ENCODE results near the gene RETREG1. TPM values are rescaled to one million over a fixed set of nuclear protein-coding genes. Genes with fewer than 3 reads are reported as not detected.

Gene RETREG1
- total RNA-seq, 4 donors from 2014 or later = 22.5 to 73.3 (median 43.6) TPM

DNA sequence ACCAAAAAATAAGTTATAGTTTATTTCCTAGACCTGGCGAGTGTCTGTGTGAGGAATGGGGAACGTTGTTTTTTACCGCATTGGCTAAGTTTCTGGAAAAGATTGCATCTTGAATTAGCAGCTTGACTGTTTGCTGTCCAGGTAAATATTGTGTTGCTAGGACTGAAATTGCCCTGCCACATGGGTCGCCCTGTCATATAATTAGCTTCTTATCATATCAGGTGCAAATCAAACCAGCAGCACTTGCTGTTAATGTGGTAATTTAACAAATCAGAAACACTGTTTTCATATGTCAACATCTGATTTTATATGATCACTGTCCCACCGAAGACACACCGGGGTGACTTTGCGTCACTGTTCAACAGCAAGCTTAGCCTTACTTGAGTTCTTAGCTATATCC is 87.5 kb downstream of the RETREG1 start:
- TF ChIP-seq, protein P1, sequence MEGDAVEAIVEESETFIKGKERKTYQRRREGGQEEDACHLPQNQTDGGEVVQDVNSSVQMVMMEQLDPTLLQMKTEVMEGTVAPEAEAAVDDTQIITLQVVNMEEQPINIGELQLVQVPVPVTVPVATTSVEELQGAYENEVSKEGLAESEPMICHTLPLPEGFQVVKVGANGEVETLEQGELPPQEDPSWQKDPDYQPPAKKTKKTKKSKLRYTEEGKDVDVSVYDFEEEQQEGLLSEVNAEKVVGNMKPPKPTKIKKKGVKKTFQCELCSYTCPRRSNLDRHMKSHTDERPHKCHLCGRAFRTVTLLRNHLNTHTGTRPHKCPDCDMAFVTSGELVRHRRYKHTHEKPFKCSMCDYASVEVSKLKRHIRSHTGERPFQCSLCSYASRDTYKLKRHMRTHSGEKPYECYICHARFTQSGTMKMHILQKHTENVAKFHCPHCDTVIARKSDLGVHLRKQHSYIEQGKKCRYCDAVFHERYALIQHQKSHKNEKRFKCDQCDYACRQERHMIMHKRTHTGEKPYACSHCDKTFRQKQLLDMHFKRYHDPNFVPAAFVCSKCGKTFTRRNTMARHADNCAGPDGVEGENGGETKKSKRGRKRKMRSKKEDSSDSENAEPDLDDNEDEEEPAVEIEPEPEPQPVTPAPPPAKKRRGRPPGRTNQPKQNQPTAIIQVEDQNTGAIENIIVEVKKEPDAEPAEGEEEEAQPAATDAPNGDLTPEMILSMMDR (IDR thresholded peaks at IDR 0.05) = no peak
- DNase-seq (ENCODE audit: low spot score) (no peak), ATAC-seq (ENCODE audit: low FRiP score) (no peak)

DNA sequence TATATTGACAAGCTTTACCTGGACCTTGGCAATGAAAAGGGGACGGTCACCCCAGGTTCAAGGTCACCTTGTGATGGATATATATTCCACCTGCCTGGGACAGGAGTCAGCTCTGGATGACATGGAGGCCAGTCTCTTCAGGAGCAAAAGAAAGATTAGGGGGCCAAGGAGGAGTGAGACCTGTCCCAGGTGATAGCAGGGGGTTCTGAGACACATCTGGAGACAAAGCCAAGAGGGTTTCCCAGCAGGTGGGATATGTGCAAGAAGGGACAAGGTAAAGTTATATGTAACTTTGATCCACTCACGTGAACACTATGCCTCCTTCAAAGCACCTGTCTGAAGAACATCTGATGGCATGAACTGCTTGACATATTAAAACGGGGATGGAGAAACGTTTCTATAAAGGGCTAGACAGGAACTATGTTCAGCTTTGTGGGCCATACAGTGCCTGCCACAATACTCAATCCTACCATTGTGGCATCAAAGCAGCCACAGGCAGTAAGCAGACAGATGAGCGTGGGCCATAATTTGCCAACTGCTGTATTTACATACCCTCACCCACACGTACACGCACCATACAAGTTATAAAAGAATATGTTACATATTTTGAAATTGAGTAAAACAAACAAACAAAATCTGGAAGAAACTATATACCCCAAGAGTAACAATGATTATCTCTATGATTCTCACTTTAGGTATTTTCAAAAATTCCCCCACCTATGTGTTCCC is 88.3 kb downstream of the RETREG1 start:
- TF ChIP-seq, protein P1 (IDR thresholded peaks at IDR 0.05) = no peak
- no peak for ATAC-seq (ENCODE audit: low FRiP score)
- no peak for DNase-seq (ENCODE audit: low spot score)

DNA sequence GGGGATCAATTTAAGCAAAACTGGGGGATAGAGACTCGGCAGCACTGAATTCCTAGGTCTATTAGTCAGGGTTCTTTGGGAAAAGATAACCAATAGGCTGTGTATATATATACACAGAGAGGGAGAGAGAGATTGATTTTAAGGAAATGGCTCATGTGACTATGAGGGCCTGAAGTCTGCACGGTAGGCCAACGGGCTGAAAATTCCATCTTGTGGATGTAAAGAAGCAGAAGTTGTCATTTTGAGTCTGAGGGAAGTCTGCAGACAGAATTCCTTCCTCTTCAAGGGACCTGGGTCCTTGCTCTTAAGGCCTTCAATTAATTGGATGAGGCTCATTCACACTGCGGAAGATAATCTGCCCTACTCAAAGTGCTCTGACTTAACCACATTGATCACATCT is 91.1 kb downstream of the RETREG1 start:
- TF ChIP-seq, protein P1 (IDR thresholded peaks at IDR 0.05) = no peak
- ATAC-seq (ENCODE audit: low FRiP score) = no peak
- no peak for DNase-seq (ENCODE audit: low spot score)

DNA sequence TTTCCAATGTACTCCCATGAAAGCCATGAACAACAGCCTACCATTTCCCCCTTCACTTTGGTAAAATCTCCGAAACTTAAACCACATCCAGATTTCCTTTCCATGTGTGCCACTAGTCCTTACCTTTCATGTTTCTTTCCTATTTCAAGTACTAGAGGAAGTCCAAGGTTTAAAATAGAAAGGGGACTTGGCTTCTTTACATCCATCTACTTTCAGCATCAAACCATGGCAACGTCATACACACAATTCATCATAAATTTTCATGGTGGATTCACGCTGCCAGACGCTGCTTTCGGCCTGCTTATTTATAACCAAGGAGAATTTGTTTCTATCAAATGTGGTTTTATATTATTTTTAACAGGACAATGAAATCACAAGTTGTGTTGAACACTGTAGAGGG is 92.5 kb downstream of the RETREG1 start:
- ATAC-seq (ENCODE audit: low FRiP score) (no peak), DNase-seq (ENCODE audit: low spot score) (no peak)
- TF ChIP-seq, protein P1 (IDR thresholded peaks at IDR 0.05) = no peak

DNA sequence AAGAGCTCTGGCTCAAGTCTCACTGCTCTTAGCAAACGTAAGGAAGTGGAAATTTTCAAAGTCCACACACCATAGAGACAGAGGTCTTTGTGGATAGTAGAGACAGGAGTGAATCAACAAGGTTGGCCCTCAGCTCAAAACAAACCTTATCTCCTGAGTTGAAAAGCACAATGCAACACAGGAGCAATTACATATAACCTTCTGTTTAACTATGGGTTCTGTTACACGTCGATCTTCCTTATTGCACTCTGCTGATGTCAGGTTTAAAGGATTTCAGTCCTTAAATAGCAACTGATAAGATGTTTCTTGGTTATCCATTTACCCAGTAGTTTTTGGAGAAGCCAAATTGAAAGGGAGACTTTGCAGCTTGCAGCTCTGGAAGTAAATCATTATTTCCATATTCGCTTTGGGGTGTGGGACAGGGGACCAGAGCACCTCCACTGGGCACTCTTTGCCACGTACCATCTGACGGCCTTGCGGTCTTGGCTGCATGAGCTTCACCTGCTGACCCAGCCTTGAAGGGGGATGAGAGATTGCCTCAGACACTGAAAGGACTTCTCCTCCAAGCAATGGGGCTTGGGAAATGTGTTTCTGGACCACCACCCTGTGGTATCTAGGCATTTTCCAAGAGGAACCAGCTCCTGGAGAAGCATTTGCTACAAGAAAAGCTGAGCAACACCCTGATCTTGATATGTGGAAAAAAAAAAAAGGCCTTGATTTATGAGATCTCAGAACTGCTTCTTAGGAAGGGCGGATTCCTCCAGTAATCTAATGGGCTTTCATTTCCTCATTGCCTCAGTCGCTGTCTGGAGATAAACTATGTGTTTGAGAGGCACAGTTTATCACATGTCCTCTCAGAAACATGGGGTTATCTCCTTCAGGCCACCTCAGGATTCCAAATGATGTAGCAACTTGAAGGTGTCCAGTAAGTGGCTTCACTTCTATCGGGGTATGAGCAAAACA is 95.0 kb downstream of the RETREG1 start:
- TF ChIP-seq, protein P1 (IDR thresholded peaks at IDR 0.05) = no peak
- DNase-seq (ENCODE audit: low spot score) (no peak), ATAC-seq (ENCODE audit: low FRiP score) (no peak)

DNA sequence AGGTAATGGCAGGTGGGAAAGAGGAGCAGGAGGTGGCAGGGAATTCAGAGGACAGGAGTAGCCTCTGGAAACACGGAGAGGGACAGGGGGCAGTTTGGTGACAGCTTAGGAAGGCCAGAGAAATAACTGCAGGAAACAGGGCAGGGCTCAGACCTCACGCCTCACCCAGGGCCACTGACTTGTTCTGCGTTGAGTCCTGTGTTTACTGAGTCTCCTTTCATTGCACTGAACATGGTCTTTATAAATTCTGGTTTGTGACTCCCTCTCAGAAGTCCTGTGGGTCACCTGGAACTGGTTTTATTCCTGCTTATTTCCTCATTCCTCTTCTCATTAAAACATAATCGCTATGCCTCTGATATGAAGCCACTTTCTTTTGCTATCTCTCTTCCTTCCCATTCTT is 96.0 kb downstream of the RETREG1 start:
- TF ChIP-seq, protein P1 (IDR thresholded peaks at IDR 0.05) = no peak
- DNase-seq (ENCODE audit: low spot score) = no peak
- no peak for ATAC-seq (ENCODE audit: low FRiP score)

Measured in omental fat pad (tissue), 4 donors.